Type B pancreatic cell (in vitro differentiated cells): ENCODE results near the gene SH2B2. TPM values are rescaled to one million over a fixed set of nuclear protein-coding genes. Genes with fewer than 3 reads are reported as not detected.

Experiments
- DNase-seq: peaks from one replicate; pipeline ENCODE4 v3.0.0; 2021; ENCODE audit warnings: mixed read lengths; ENCODE audit not compliant: unreplicated experiment; ENCODE audit errors: extremely low spot score
- H3K27ac Mint-ChIP-seq: 2 replicates; pipeline ENCODE4 v1.8.0; 2021; ENCODE audit warnings: mild to moderate bottlenecking, mixed read lengths
- H3K27me3 Mint-ChIP-seq: 2 replicates; pipeline ENCODE4 v1.8.0; 2021; ENCODE audit warnings: mixed read lengths
- H3K36me3 Mint-ChIP-seq: 2 replicates; pipeline ENCODE4 v1.8.0; 2021; ENCODE audit warnings: mixed read lengths
- H3K4me1 Mint-ChIP-seq: one replicate; pipeline ENCODE4 v1.8.0; 2021; ENCODE audit warnings: mixed read lengths; ENCODE audit not compliant: unreplicated experiment
- H3K4me3 Mint-ChIP-seq: 2 replicates; pipeline ENCODE4 v1.8.0; 2021; ENCODE audit warnings: mild to moderate bottlenecking, mixed read lengths
- H3K9me3 Mint-ChIP-seq: 2 replicates; pipeline ENCODE4 v1.8.0; 2021; ENCODE audit warnings: mixed read lengths
- total RNA-seq: library from RNA; stranded (reverse); gene quantifications from 2 replicates; pipeline ENCODE4 v1.2.1, GENCODE V29; 2021; ENCODE audit warnings: low replicate concordance
- TF ChIP-seq, protein P1 (sequence below): fragments of 200-600 bp; sonication (generic); conservative IDR thresholded peaks from 2 replicates; pipeline ENCODE4 v1.5.0; 2021; ENCODE audit warnings: antibody characterized with exemption, mild to moderate bottlenecking

Gene SH2B2
- total RNA-seq, 1 donor from 2014 or later, result 9.5 TPM

DNA sequence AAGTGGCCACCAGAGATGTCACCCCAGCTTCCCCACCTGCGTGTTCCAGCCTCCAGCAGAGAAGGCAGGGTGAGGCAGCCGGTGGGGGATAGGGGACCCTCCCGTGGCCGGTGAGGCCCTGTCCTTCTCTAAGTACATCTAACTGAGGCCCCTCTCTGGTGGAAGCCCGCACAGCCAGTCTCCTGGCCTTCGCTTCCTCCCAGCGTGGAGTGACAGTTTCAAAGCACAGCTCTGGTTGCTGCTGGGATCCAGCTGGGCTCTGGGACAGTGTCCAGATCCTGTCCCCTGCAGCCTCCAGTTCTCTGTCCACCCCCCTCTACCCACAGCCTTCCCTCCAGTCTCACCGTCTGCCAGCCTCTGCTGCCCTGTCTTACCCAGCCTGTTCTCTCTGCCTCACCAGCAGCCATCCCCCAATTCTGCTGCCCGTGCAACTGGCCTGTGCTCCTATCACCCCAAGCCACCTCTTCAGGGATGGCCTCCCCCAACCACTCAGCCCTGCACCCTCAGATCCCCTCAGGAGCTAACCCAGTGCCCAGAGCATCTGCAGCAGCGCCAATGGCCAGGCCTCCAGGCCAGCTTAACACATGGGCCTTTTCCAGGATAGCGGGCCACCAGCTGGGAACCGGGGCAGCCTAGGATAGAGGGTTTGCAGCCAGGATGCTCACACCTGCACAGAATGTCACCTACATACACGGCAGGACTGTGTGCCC lies 16.3 kb upstream of the SH2B2 start:
- H3K9me3 Mint-ChIP-seq, result no peaks in the 10 kb centered on the region
- H3K27me3 Mint-ChIP-seq, result peaks cover 3% of the 10 kb centered on the region
- no peak overlapping the region for H3K27ac Mint-ChIP-seq

GRCh38 chr7:102271158-102271798 lies 15.4 kb upstream of the SH2B2 start:
- H3K4me3 Mint-ChIP-seq, result no peak overlapping the region
- peaks cover 8% of the 10 kb centered on the region for H3K4me1 Mint-ChIP-seq
- H3K36me3 Mint-ChIP-seq, result no peaks in the 10 kb centered on the region
- peaks cover 3% of the 10 kb centered on the region for H3K27me3 Mint-ChIP-seq
- no peak overlapping the region for H3K27ac Mint-ChIP-seq
- TF ChIP-seq, protein P1, sequence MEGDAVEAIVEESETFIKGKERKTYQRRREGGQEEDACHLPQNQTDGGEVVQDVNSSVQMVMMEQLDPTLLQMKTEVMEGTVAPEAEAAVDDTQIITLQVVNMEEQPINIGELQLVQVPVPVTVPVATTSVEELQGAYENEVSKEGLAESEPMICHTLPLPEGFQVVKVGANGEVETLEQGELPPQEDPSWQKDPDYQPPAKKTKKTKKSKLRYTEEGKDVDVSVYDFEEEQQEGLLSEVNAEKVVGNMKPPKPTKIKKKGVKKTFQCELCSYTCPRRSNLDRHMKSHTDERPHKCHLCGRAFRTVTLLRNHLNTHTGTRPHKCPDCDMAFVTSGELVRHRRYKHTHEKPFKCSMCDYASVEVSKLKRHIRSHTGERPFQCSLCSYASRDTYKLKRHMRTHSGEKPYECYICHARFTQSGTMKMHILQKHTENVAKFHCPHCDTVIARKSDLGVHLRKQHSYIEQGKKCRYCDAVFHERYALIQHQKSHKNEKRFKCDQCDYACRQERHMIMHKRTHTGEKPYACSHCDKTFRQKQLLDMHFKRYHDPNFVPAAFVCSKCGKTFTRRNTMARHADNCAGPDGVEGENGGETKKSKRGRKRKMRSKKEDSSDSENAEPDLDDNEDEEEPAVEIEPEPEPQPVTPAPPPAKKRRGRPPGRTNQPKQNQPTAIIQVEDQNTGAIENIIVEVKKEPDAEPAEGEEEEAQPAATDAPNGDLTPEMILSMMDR, result no peak
- H3K9me3 Mint-ChIP-seq, result no peaks in the 10 kb centered on the region
- no peak for DNase-seq

More for the DNA sequence above, 16.3 kb upstream of the SH2B2 start:
- Mint-ChIP-seq H3K4me3 (no peak overlapping the region), H3K36me3 (no peaks in the 10 kb centered on the region), H3K4me1 (peaks cover 8% of the 10 kb centered on the region)
- TF ChIP-seq, protein P1, result no peak
- no peak for DNase-seq

DNA sequence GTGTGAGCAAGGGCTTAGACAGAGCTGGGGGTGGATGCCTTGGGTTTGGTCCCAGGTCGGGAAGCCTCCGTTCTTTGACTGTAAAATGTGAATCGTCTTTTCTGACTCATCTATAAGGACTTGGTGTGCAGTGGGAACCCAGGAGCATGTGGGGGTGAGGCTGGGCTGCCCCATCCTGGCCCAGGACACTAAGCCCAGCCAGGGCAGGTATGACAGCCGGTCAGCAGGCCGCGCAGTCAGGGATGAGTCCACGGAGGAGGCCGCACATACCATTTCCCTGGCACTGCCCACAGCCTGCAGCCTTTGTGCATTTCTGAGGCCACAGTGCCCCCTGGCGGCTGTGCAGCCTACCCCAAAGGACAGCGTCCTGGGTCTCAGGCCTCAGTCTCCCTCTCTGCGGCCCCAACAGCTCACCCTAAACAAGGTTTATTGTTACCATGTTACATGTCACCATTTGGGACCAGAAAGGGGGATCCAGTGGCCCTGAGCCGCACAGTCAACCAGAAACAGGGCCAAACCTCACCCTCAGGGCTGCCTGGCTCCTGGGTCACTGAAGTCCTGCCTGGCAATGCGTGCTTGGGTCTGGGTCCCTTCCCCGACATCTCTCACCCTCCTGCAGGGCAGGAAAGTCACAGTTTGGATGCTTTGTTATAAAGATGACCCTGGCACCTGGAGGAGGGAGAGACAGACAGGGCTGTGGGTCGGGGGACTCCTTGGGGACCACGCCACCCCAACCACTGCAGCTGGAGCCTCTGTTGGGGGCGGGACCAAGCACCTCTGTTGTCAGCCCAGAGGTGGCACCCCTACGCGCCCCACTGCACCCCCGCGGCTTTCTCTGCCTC lies 14.4 kb upstream of the SH2B2 start:
- Mint-ChIP-seq H3K4me1 (peaks cover 4% of the 10 kb centered on the region), H3K9me3 (no peaks in the 10 kb centered on the region), H3K27me3 (peaks cover 3% of the 10 kb centered on the region), H3K27ac (peak overlapping the region; percentile 2), H3K36me3 (no peaks in the 10 kb centered on the region), H3K4me3 (no peak overlapping the region)
- TF ChIP-seq, protein P1, result peak; percentile 97
- DNase-seq, result peak; percentile 84

GRCh38 chr7:102272917-102273748 lies 13.5 kb upstream of the SH2B2 start:
- H3K4me1 Mint-ChIP-seq, result peaks cover 4% of the 10 kb centered on the region
- no peaks in the 10 kb centered on the region for H3K36me3 Mint-ChIP-seq
- no peak overlapping the region for H3K27ac Mint-ChIP-seq
- no peaks in the 10 kb centered on the region for H3K9me3 Mint-ChIP-seq
- peaks cover 3% of the 10 kb centered on the region for H3K27me3 Mint-ChIP-seq
- DNase-seq, result no peak
- no peak overlapping the region for H3K4me3 Mint-ChIP-seq
- TF ChIP-seq, protein P1, result no peak
